Osteocyte (in vitro differentiated cells): ENCODE results near the gene LRRFIP2. TPM values are rescaled to one million over a fixed set of nuclear protein-coding genes. Genes with fewer than 3 reads are reported as not detected.

Experiments used
- DNase-seq: peaks from one replicate; pipeline ENCODE4 v3.0.0; 2021; ENCODE audit warnings: mixed read lengths; ENCODE audit not compliant: unreplicated experiment; ENCODE audit errors: extremely low spot score
- H3K27ac Mint-ChIP-seq: one replicate; pipeline ENCODE4 v1.8.0; 2021; ENCODE audit warnings: mild to moderate bottlenecking, mixed read lengths; ENCODE audit not compliant: unreplicated experiment
- H3K27me3 Mint-ChIP-seq: one replicate; pipeline ENCODE4 v1.8.0; 2021; ENCODE audit warnings: mixed read lengths; ENCODE audit not compliant: unreplicated experiment
- H3K36me3 Mint-ChIP-seq: one replicate; pipeline ENCODE4 v1.8.0; 2021; ENCODE audit warnings: mixed read lengths; ENCODE audit not compliant: unreplicated experiment
- H3K4me1 Mint-ChIP-seq: one replicate; pipeline ENCODE4 v1.8.0; 2021; ENCODE audit warnings: mixed read lengths; ENCODE audit not compliant: unreplicated experiment
- H3K4me3 Mint-ChIP-seq: one replicate; pipeline ENCODE4 v1.8.0; 2021; ENCODE audit warnings: mild to moderate bottlenecking, moderate library complexity, mixed read lengths; ENCODE audit not compliant: unreplicated experiment
- H3K9me3 Mint-ChIP-seq: one replicate; pipeline ENCODE4 v1.8.0; 2021; ENCODE audit warnings: mixed read lengths; ENCODE audit not compliant: unreplicated experiment
- CTCF ChIP-seq: fragments of 200-600 bp; sonication (generic); IDR thresholded peaks from 2 replicates; pipeline ENCODE4 v1.5.0; 2021; ENCODE audit warnings: antibody characterized with exemption, mild to moderate bottlenecking, moderate library complexity
- total RNA-seq: library from RNA; stranded (reverse); gene quantifications from 2 replicates; pipeline ENCODE4 v1.2.1, GENCODE V29; 2021

LRRFIP2 gene
- total RNA-seq, 1 donor from 2014 or later = 43.2 TPM

GRCh38 chr3:37041546-37042195, 132.7 kb downstream of the LRRFIP2 start:
- H3K36me3 Mint-ChIP-seq = peaks cover 45% of the 10 kb centered on the region
- H3K4me3 Mint-ChIP-seq = no peak overlapping the region
- H3K4me1 Mint-ChIP-seq = peaks cover 1% of the 10 kb centered on the region
- DNase-seq = no peak
- H3K9me3 Mint-ChIP-seq = peaks cover 5% of the 10 kb centered on the region
- no peak overlapping the region for H3K27ac Mint-ChIP-seq
- no peak for TF ChIP-seq CTCF
- no peaks in the 10 kb centered on the region for H3K27me3 Mint-ChIP-seq

DNA sequence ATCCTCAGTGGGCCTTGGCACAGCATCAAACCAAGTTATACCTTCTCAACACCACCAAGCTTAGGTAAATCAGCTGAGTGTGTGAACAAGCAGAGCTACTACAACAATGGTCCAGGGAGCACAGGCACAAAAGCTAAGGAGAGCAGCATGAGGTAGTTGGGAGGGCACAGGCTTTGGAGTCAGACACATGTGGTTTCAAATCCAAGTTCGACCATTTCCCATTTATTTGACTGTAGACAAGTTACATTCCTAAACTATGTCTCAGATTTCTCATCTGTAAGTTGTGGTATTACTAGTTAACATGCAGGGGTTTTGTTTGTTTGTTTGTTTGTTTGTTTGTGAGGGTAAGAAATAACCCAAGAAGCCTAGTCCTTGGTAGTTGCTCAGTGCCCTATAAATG, 134.2 kb downstream of the LRRFIP2 start:
- H3K36me3 Mint-ChIP-seq = peaks cover 53% of the 10 kb centered on the region
- no peak overlapping the region for H3K27ac Mint-ChIP-seq
- peaks cover 9% of the 10 kb centered on the region for H3K9me3 Mint-ChIP-seq
- no peak for TF ChIP-seq CTCF
- H3K4me3 Mint-ChIP-seq = no peak overlapping the region
- peaks cover 1% of the 10 kb centered on the region for H3K4me1 Mint-ChIP-seq
- no peak for DNase-seq
- H3K27me3 Mint-ChIP-seq = no peaks in the 10 kb centered on the region

DNA sequence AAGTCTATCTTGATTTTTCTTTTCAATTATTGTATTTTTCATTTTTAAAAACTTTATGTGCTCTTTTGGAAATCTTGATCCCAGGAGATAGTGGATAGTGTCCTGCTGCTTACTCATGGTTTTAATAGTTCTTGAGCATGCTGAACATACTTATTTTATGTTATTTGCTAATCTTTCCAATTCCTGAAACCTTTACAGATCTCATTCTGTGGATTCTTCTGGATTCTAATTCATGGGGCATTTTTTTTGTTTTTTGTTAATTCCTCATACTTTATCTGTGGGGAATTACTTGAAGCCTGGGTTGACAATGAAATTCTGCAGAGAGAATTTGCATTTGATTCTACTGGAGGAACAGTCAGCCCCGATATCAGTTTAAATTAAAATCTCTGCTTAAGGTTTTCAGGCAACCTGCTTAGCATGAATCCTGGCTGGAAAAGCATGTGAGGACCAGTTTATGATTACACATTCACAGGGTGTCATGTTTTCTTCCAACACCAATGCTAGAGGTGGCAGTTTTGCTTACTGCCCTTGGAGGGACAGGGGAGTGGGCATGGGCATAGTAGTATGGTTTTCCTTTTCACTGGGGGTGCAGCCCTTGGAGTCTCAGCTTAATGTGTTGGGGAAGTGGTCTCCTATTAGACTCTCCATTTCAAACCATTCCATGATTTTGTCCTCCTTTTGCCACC, 135.1 kb downstream of the LRRFIP2 start:
- TF ChIP-seq CTCF = no peak
- peaks cover 9% of the 10 kb centered on the region for H3K9me3 Mint-ChIP-seq
- peaks cover 1% of the 10 kb centered on the region for H3K4me1 Mint-ChIP-seq
- DNase-seq = no peak
- H3K36me3 Mint-ChIP-seq = peaks cover 54% of the 10 kb centered on the region
- no peaks in the 10 kb centered on the region for H3K27me3 Mint-ChIP-seq
- no peak overlapping the region for H3K4me3 Mint-ChIP-seq
- H3K27ac Mint-ChIP-seq = no peak overlapping the region

DNA sequence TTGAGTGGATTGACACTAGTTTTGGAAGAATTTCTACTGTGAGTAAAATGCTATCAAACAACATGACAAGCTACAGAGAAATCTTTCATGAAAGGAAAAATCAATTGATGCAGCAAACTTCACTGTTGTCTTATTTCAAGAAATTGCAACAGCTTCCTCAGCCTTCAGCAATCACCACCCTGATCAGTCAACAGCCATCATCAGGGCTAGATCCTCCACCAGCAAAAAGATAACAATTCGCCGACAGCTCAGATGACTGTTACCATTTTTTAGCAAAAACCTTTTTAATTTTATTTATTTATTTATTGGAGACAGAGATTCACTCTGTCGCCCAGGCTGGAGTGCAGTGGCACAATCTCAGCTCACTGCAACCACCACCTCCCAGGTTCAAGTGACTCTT, 137.0 kb downstream of the LRRFIP2 start:
- no peaks in the 10 kb centered on the region for H3K27me3 Mint-ChIP-seq
- H3K27ac Mint-ChIP-seq = no peak overlapping the region
- H3K9me3 Mint-ChIP-seq = peaks cover 13% of the 10 kb centered on the region
- H3K4me3 Mint-ChIP-seq = no peak overlapping the region
- DNase-seq = no peak
- H3K36me3 Mint-ChIP-seq = peaks cover 56% of the 10 kb centered on the region
- no peak for TF ChIP-seq CTCF
- H3K4me1 Mint-ChIP-seq = no peaks in the 10 kb centered on the region

GRCh38 chr3:37032961-37033360, 141.4 kb downstream of the LRRFIP2 start:
- peaks cover 13% of the 10 kb centered on the region for H3K9me3 Mint-ChIP-seq
- no peaks in the 10 kb centered on the region for H3K27me3 Mint-ChIP-seq
- H3K4me3 Mint-ChIP-seq = no peak overlapping the region
- peaks cover 5% of the 10 kb centered on the region for H3K4me1 Mint-ChIP-seq
- TF ChIP-seq CTCF = no peak
- H3K36me3 Mint-ChIP-seq = peaks cover 52% of the 10 kb centered on the region
- DNase-seq = no peak
- H3K27ac Mint-ChIP-seq = no peak overlapping the region
